GM23248 (cell line): Measurements from ENCODE around the gene BAHCC1. TPM values are rescaled to one million over a fixed set of nuclear protein-coding genes. Genes with fewer than 3 reads are reported as not detected.

Experiments
- DNase-seq: peaks from one replicate; pipeline ENCODE4 v3.0.0-alpha.2; 2015
- H2AFZ ChIP-seq: fragments of 200-600 bp; sonication (generic); 2 replicates; pipeline ENCODE4 v1.6.1; 2016; ENCODE audit warnings: antibody characterized with exemption
- H3F3A ChIP-seq: fragments of 200-600 bp; sonication (generic); 2 replicates; pipeline ENCODE4 v1.6.1; 2016; ENCODE audit warnings: mild to moderate bottlenecking, antibody characterized with exemption, mixed run types; ENCODE audit not compliant: insufficient read depth
- H3K27ac ChIP-seq: fragments of 200-600 bp; sonication (generic); 2 replicates; pipeline ENCODE4 v1.5.1; 2016; ENCODE audit warnings: mild to moderate bottlenecking
- H3K27me3 ChIP-seq: fragments of 200-600 bp; sonication (generic); replicated peaks from 2 replicates; pipeline ENCODE4 v1.6.1; 2016; ENCODE audit warnings: mild to moderate bottlenecking; ENCODE audit not compliant: insufficient read depth
- H3K36me3 ChIP-seq: fragments of 200-600 bp; sonication (generic); 2 replicates; pipeline ENCODE4 v1.6.1; 2016; ENCODE audit warnings: low read depth, mild to moderate bottlenecking
- H3K4me1 ChIP-seq: fragments of 200-600 bp; sonication (generic); 2 replicates; pipeline ENCODE4 v1.6.1; 2016; ENCODE audit warnings: mild to moderate bottlenecking; ENCODE audit not compliant: insufficient read depth
- H3K4me2 ChIP-seq: fragments of 200-600 bp; sonication (generic); one replicate; pipeline ENCODE4 v1.6.1; 2016; ENCODE audit warnings: mild to moderate bottlenecking; ENCODE audit not compliant: unreplicated experiment
- H3K4me3 ChIP-seq: fragments of 200-600 bp; sonication (generic); 2 replicates; pipeline ENCODE4 v1.5.1; 2016; ENCODE audit warnings: mild to moderate bottlenecking
- H3K79me2 ChIP-seq: fragments of 200-600 bp; sonication (generic); 2 replicates; pipeline ENCODE4 v1.6.1; 2016; ENCODE audit warnings: mild to moderate bottlenecking; ENCODE audit not compliant: insufficient read depth
- H3K9ac ChIP-seq: fragments of 200-600 bp; sonication (generic); 2 replicates; pipeline ENCODE4 v1.6.1; 2016; ENCODE audit warnings: mild to moderate bottlenecking
- H3K9me2 ChIP-seq: fragments of 200-600 bp; sonication (generic); 2 replicates; pipeline ENCODE4 v1.6.1; 2016; ENCODE audit warnings: mixed run types, mild to moderate bottlenecking, moderate library complexity; ENCODE audit not compliant: insufficient read depth
- H3K9me3 ChIP-seq: fragments of 200-600 bp; sonication (generic); one replicate; pipeline ENCODE4 v1.6.1; 2017; ENCODE audit warnings: low read depth
- H4K20me1 ChIP-seq: fragments of 200-600 bp; sonication (generic); 2 replicates; pipeline ENCODE4 v1.6.0; 2016; ENCODE audit not compliant: insufficient read depth
- EZH2 ChIP-seq: fragments of 200-600 bp; sonication (generic); IDR thresholded peaks from 2 replicates; pipeline ENCODE4 v1.6.1; 2018; ENCODE audit warnings: antibody characterized with exemption, mild to moderate bottlenecking; ENCODE audit not compliant: insufficient read depth, poor library complexity, severe bottlenecking
- EZH2phosphoT487 ChIP-seq: fragments of 200-600 bp; sonication (generic); IDR thresholded peaks from 2 replicates; pipeline ENCODE4 v1.6.1; 2018; ENCODE audit warnings: antibody characterized with exemption, moderate library complexity, mild to moderate bottlenecking, low read depth; ENCODE audit not compliant: insufficient read depth
- WGBS, 2 experiments: methylation state at CpG; one replicate each; pipeline ENCODE4 v1.1.6; 2015 to 2017; ENCODE audit warnings: low lambda C conversion rate in 2 of 2, low coverage in 1 of 2; ENCODE audit errors: missing lambda C conversion rate in 2 of 2; 5-methylcytosine and 5-hydroxymethylcytosine counted together
- in situ Hi-C: fragments of 300-500 bp; cut with MboI; formaldehyde crosslinking; loops from 2 replicates; pipeline ENCODE4 v1.15.0; 2020
- polyA plus RNA-seq: library from polyadenylated mRNA; unstranded; fragments of >200 nt; fragmentation: Nextera tagmentation; extraction: Ambion mirVana; gene quantifications from 2 replicates; pipeline ENCODE4 v1.2.1, GENCODE V29; 2016
- total RNA-seq: library from RNA; depleted of rRNA; stranded (reverse); fragments of >200 nt; shearing (Covaris generic); gene quantifications from 2 replicates; pipeline ENCODE4 v1.2.3, GENCODE V29; 2014

Gene BAHCC1
- total and polyA plus RNA-seq, 2 experiments from 2014 or later = 1.3 to 3.0 TPM

GRCh38 chr17:81480140-81481072 is 85.1 kb downstream of the BAHCC1 start:
- Histone ChIP-seq H3K9ac (no peak overlapping the region), H4K20me1 (no peaks in the 10 kb centered on the region), H3K36me3 (no peaks in the 10 kb centered on the region), H3K27ac (no peak overlapping the region), H3K4me2 (no peak overlapping the region), H3K79me2 (no peaks in the 10 kb centered on the region), H3K4me3 (no peak overlapping the region), H3K27me3 (no peaks in the 10 kb centered on the region), H3K9me3 (no peaks in the 10 kb centered on the region), H2AFZ (no peak overlapping the region), H3K4me1 (no peaks in the 10 kb centered on the region), H3F3A (no peaks in the 10 kb centered on the region), H3K9me2 (no peaks in the 10 kb centered on the region)
- DNase-seq = peak; percentile 72
- TF ChIP-seq EZH2phosphoT487 (no peak), EZH2 (no peak)
- in situ Hi-C loops = no loop called here
- 58 to 63% methylated on average over 21 of the region's 21 CpGs for WGBS, 2 experiments

GRCh38 chr17:81481073-81481799 is 86.0 kb downstream of the BAHCC1 start:
- TF ChIP-seq EZH2phosphoT487 (no peak), EZH2 (no peak)
- WGBS, 2 experiments = 12 to 14% methylated on average over 44 to 49 of the region's 94 CpGs
- H3K9me2 ChIP-seq = no peaks in the 10 kb centered on the region
- H3K79me2 ChIP-seq = no peaks in the 10 kb centered on the region
- H3K36me3 ChIP-seq = no peaks in the 10 kb centered on the region
- H3K9me3 ChIP-seq = no peaks in the 10 kb centered on the region
- in situ Hi-C loops = no loop called here
- H3K27me3 ChIP-seq = no peaks in the 10 kb centered on the region
- H3F3A ChIP-seq = no peaks in the 10 kb centered on the region; the same call in 1 of the 2 replicates
- no peak overlapping the region for H3K27ac ChIP-seq
- H4K20me1 ChIP-seq = no peaks in the 10 kb centered on the region
- no peak overlapping the region for H3K9ac ChIP-seq
- peak overlapping the region; percentile 66 for H3K4me2 ChIP-seq
- peak overlapping the region; percentile 58 for H3K4me3 ChIP-seq
- no peaks in the 10 kb centered on the region for H3K4me1 ChIP-seq
- H2AFZ ChIP-seq = peak overlapping the region; percentile 66
- peak; percentile 75 for DNase-seq

GRCh38 chr17:81481815-81482505 is 86.7 kb downstream of the BAHCC1 start:
- no peaks in the 10 kb centered on the region; the same call in 1 of the 2 replicates for H3F3A ChIP-seq
- H3K27me3 ChIP-seq = no peaks in the 10 kb centered on the region
- in situ Hi-C loops = no loop called here

GRCh38 chr17:81482673-81483072 is 87.4 kb downstream of the BAHCC1 start:
- Histone ChIP-seq H3K36me3 (no peaks in the 10 kb centered on the region), H3F3A (no peaks in the 10 kb centered on the region; the same call in 1 of the 2 replicates), H4K20me1 (no peaks in the 10 kb centered on the region), H3K9ac (no peak overlapping the region), H2AFZ (no peak overlapping the region), H3K27me3 (no peaks in the 10 kb centered on the region), H3K4me3 (no peak overlapping the region), H3K9me2 (no peaks in the 10 kb centered on the region), H3K4me1 (no peaks in the 10 kb centered on the region), H3K27ac (no peak overlapping the region), H3K9me3 (no peaks in the 10 kb centered on the region), H3K79me2 (no peaks in the 10 kb centered on the region), H3K4me2 (no peak overlapping the region)
- no peak for TF ChIP-seq EZH2
- TF ChIP-seq EZH2phosphoT487 = no peak
- DNase-seq = no peak
- 88 to 91% methylated on average over 11 of the region's 11 CpGs for WGBS, 2 experiments
- in situ Hi-C loops = no loop called here

More at GRCh38 chr17:81481815-81482505, 86.7 kb downstream of the BAHCC1 start:
- TF ChIP-seq EZH2phosphoT487 (no peak), EZH2 (no peak)
- no peak overlapping the region for H3K27ac ChIP-seq
- H3K9me2 ChIP-seq = no peaks in the 10 kb centered on the region
- H3K79me2 ChIP-seq = no peaks in the 10 kb centered on the region
- no peaks in the 10 kb centered on the region for H3K36me3 ChIP-seq
- DNase-seq = no peak
- no peaks in the 10 kb centered on the region for H3K9me3 ChIP-seq
- 66 to 68% methylated on average over 18 of the region's 18 CpGs for WGBS, 2 experiments
- H3K4me1 ChIP-seq = no peaks in the 10 kb centered on the region
- peak overlapping the region; percentile 58 for H3K4me3 ChIP-seq
- H2AFZ ChIP-seq = peak overlapping the region; percentile 66
- H3K9ac ChIP-seq = no peak overlapping the region
- no peaks in the 10 kb centered on the region for H4K20me1 ChIP-seq
- peak overlapping the region; percentile 66 for H3K4me2 ChIP-seq
